ENCODE results near the gene CDKAL1.
"Not testable (repeated sequence)": the region's sequence is repeated elsewhere in the genome, so short reads cannot be mapped to it uniquely, and the experiment has no call there.

CDKAL1 gene

DNA sequence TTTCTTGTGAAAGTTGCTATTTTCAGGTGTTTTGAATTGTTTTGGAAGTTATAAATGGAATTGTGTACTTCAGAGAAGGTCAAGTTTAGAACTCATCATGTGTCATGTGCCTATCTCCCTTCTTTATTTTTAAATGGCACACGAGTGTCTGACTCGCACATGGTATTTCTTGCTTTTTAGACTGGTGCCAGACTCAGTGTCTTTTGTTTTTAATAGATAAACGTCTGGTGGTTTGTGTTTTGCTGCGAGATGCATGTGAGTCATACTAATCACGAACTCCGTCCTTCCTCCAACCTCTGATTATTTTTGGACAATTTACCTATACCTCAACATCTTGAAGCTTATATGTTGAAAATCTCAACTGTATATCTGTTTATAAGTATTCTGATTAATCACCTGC lies 292.1 kb downstream of the CDKAL1 start:
- Histone ChIP-seq H3K4me3 (no peak overlapping the region), H3K4me1 (peaks cover 0 to 38% (median 2%) of the 10 kb centered on the region in 4 donors), H3K27ac (peak overlapping the region; percentile 38 to 39), H3K27me3 (no peaks in the 10 kb centered on the region), H3K36me3 (no peaks in the 10 kb centered on the region), H3K9me3 (no peaks in the 10 kb centered on the region)
- TF ChIP-seq, protein P1, sequence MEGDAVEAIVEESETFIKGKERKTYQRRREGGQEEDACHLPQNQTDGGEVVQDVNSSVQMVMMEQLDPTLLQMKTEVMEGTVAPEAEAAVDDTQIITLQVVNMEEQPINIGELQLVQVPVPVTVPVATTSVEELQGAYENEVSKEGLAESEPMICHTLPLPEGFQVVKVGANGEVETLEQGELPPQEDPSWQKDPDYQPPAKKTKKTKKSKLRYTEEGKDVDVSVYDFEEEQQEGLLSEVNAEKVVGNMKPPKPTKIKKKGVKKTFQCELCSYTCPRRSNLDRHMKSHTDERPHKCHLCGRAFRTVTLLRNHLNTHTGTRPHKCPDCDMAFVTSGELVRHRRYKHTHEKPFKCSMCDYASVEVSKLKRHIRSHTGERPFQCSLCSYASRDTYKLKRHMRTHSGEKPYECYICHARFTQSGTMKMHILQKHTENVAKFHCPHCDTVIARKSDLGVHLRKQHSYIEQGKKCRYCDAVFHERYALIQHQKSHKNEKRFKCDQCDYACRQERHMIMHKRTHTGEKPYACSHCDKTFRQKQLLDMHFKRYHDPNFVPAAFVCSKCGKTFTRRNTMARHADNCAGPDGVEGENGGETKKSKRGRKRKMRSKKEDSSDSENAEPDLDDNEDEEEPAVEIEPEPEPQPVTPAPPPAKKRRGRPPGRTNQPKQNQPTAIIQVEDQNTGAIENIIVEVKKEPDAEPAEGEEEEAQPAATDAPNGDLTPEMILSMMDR (IDR thresholded peaks at IDR 0.05) = no peak
- no peak for DNase-seq
- intact Hi-C loops (cut with DNase I; ENCODE audit: low total_unique reads) = no loop called here

DNA sequence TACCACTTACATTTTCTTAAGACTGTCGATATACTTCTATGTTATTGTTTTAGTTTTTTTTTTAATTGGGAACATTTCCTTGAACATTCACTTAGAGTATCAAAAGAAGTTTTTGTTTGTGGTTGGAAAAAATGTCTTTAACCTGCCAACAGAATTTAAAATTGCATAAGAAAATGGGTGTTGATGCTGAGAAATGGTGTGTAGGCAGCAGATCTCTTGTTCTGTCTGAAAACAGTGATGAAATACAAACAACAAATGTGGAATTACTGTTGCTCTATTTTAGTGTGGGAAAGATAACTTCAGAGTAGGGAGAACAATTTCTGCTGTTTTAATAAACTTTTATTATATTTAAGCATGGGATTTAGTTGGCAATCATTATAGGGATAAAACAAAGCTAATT lies 293.5 kb downstream of the CDKAL1 start:
- H3K9me3 ChIP-seq = no peaks in the 10 kb centered on the region
- no peaks in the 10 kb centered on the region for H3K36me3 ChIP-seq
- intact Hi-C loops (cut with DNase I; ENCODE audit: low total_unique reads) = no loop called here
- TF ChIP-seq, protein P1 (IDR thresholded peaks at IDR 0.05) = no peak
- DNase-seq = no peak
- peaks cover 0 to 38% (median 2%) of the 10 kb centered on the region in 4 donors for H3K4me1 ChIP-seq
- H3K27ac ChIP-seq = peak overlapping the region; percentile 38 to 50
- H3K4me3 ChIP-seq = no peak overlapping the region
- H3K27me3 ChIP-seq = no peaks in the 10 kb centered on the region

DNA sequence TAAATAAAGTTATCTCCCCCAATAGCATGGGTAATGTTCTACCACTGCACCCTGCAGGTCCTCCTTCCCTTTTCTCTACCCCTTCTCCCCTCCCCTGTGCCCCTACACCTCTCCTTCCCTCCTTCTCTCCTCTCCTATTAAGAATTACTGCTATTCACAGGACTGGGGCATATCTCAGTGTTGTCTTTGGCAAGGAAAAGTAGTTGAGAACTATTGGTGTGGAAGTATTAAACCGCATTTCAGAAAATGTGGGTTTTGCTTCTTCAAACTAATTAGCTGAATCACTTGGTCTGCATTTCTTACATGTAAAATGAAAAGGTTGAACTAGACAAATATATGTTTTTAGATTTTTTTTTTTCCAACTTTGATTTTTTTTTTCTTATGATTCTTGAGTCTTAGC lies 296.3 kb downstream of the CDKAL1 start:
- Histone ChIP-seq H3K27me3 (no peaks in the 10 kb centered on the region), H3K4me3 (no peak overlapping the region), H3K9me3 (no peaks in the 10 kb centered on the region), H3K36me3 (no peaks in the 10 kb centered on the region), H3K27ac (no peak overlapping the region), H3K4me1 (peaks cover 0 to 32% (median 2%) of the 10 kb centered on the region in 4 donors)
- intact Hi-C loops (cut with DNase I; ENCODE audit: low total_unique reads) = no loop called here
- DNase-seq = no peak
- TF ChIP-seq, protein P1 (IDR thresholded peaks at IDR 0.05) = no peak

DNA sequence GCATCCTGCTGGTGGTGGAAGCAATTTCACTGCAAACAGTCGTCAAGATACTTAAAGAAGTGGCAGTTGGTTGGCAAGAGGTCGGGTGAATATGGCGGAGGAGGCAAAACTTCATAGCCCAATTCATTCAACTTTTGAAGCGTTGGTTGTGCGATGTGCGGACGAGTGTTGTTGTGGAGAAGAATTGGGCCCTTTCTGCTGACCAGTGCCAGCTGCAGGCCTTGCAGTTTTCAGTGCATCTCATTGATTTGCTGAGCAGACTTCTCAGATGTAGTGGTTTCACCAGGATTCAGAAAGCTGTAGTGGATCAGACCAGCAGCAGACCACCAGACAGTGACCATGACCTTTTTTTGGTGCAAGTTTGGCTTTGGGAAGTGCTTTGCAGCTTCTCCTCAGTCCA lies 297.0 kb downstream of the CDKAL1 start:
- H3K4me3 ChIP-seq; H3K9me3 ChIP-seq; H3K27me3 ChIP-seq; DNase-seq; H3K27ac ChIP-seq; intact Hi-C loops (cut with DNase I; ENCODE audit: low total_unique reads); H3K36me3 ChIP-seq: not testable (repeated sequence)
- H3K4me1 ChIP-seq = peaks cover 0 to 25% (median 2%) of the 10 kb centered on the region in 4 donors

DNA sequence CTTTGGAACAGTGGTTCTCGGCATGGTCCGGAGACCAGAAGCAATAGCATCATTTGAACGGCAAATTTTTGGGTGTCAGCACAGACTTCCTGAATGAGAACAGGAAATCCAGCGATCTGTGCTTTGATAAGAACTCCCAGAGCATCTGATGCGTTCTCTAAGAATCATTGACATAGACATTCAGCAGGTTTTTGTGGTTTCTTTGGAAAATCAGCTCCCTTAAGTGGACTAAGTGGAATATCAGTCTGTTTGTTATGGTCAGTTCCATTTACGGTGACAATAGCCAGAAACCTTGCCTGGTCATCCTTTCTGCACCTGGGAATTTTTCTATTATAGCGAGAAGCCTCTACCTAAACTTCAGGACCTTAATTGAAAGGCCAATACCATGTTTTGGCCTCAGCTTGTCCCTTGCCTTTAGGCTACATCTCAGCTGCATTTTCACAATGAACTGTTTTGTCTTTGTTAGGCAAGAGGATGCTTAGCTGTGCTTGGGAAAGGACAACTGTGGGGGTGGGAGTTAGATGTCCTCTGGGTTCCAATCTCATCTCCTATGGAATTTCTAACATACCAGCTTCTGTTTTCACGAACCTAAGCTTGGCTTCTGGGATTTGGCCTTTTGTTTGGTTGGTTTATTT lies 299.7 kb downstream of the CDKAL1 start:
- intact Hi-C loops (cut with DNase I; ENCODE audit: low total_unique reads) = no loop called here
- Histone ChIP-seq H3K27me3 (no peaks in the 10 kb centered on the region), H3K4me1 (no peaks in the 10 kb centered on the region), H3K36me3 (no peaks in the 10 kb centered on the region), H3K9me3 (no peaks in the 10 kb centered on the region), H3K27ac (no peak overlapping the region), H3K4me3 (no peak overlapping the region)
- no peak for DNase-seq
- TF ChIP-seq, protein P1 (IDR thresholded peaks at IDR 0.05) = no peak

DNA sequence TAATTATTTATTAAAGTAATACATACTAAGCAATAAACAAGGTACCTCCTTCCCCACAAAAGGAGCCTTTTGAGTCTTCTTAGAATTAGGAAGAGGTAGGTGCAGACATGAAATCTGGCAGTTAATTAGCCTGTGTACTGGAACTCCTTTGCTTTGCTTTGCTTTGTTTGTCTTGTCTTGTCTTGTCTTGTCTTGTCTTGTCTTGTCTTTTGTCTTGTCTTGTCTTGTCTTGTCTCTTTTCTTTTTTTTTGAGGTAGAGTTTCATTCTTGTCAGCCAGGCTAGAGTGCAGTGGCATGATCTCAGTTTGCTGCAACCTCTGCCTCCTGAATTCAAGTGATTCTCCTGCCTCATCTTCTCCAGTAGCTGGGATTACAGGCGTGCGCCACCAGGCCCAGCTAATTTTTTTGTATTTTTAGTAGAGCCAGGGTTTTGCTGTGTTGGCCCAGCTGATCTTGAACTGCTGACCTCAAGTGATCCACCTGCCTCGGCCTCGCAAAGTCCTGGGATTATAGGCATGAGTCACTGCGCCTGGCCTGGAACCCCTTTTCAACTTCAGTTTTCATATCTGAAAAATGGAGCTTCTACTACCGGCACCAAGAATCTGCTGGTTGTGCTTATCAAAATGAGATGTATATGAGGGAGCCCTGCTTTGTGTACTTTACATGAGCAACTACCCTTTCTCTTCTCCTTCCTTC lies 301.2 kb downstream of the CDKAL1 start:
- no peak overlapping the region for H3K4me3 ChIP-seq
- H3K27ac ChIP-seq = no peak overlapping the region
- H3K27me3 ChIP-seq = no peaks in the 10 kb centered on the region
- DNase-seq = no peak
- intact Hi-C loops (cut with DNase I; ENCODE audit: low total_unique reads) = no loop called here
- no peaks in the 10 kb centered on the region for H3K36me3 ChIP-seq
- H3K9me3 ChIP-seq = no peaks in the 10 kb centered on the region
- TF ChIP-seq, protein P1 (IDR thresholded peaks at IDR 0.05) = no peak
- peaks cover 0 to 8% (median 2%) of the 10 kb centered on the region in 4 donors for H3K4me1 ChIP-seq

All from tibial artery (tissue), 4 donors.